GOT3 (cell line): Measurements from ENCODE around the gene CAV3.

Source experiments
- DNase-seq: peaks from one replicate; lab custom pipeline; 2025; ENCODE audit warnings: mixed read lengths; lab: John Stamatoyannopoulos, UW

The CAV3 gene

DNA sequence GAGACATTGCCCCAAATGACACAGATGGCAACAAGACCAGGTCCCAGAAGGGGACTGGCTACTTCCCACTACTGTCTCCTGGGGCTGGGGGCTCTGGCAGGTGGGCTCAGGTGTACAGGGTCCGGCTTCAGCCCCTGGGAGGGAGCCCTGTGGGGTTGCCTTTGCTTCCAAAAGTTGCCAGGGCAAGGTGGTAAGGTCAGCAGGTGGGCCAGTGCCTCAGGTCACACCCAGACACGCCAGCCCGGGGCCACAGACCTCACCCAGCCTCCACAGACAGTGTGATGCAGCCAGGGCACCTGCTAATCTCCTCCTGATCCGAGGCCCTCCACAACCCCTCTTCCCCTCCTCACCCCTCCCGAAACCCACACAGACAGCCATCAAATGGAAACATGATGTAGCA is 28.3 kb downstream of the CAV3 start:
- no peak for DNase-seq

DNA sequence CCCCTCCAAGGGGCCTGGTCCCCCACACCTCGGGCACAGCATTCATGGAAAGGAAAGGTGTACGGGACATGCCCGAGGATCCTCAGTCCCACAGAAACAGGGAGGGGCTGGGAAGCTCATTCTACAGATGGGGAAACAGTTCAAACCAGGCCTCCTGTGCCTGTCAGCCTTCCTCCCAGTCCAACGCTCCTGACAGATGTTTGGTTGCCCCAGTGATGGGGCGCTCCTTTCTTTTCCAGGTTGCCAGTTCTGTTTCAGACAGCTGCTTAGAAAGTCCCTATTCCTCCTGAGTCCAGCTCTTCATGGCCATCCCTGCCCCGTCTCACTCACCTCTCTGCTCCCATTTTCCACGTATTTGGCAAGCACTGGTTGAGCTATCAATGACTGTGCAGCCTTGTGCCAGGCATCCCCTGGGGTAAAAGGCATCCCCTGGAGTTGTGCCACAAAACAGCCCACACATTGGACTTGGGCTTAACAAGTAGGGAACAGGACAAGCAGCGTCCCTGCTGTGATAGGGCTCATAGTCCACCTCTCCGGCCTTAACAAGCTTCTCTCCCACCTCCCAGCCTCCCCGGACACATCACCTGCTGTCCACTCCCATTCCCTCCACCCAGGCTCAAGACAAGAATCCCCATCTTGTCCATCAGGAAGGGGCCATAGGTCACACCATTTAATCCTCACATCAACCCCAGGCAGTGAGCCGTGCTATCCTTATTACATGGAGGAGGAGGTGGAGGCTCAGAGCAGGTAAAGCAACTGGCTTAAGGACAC is 29.2 kb downstream of the CAV3 start:
- DNase-seq = no peak

DNA sequence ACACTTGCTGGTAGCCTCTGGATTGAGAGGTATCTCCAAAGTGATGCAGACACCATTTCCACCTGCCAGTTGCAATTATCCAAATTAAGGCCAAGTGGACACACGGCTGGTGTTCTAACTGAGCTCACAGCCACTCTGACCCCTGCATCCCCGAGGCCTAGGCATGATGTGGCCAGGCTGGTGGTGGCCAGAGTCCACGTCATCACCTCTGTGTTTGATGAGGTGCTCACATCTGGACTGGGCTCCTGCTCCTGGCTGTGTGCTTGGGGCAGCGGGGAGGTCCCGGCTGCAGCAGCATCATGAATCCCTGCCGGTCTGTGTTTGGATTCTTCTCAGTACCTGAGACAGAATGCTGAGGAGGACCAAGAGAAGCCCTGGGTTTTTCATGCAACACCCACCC is 30.9 kb downstream of the CAV3 start:
- DNase-seq = no peak

DNA sequence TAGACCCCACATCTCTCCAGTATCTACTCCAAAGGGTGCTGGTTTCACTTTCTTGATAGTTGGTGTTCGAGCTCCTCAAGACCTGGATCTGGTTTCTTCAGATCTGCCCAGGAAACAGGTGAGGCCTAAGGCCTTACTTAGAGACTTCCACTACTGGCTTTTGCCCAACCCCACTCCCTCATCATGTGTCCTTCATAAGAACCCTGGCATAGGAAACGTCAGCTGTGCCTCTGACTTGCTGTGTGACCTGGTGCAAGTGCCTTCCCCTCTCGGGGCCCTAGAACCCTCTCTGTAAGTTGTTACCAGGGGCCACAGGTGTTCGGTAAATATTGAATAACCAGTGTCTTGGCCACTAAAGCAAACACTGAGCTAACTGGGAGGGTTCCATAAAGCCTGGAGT is 31.9 kb downstream of the CAV3 start:
- no peak for DNase-seq

DNA sequence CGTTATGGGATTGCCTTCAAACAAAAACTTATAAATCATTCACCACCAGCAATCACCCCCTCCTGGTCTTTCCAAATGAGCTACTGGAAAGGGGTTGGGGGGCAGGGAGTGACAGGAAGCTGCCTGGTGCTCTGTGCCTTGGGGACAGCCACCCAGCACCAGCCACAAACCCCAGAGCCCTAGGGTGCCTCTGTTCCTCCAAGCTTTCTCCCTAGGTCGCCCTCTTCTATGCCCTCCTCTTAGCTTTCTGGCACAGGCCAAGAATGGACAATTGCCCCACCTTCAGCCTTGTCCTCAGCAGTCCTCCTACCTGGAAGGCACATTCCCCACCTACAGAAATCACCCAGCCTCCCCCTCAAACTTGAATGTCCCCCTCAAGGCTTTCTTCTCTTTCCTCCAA is 32.5 kb downstream of the CAV3 start:
- DNase-seq = no peak

DNA sequence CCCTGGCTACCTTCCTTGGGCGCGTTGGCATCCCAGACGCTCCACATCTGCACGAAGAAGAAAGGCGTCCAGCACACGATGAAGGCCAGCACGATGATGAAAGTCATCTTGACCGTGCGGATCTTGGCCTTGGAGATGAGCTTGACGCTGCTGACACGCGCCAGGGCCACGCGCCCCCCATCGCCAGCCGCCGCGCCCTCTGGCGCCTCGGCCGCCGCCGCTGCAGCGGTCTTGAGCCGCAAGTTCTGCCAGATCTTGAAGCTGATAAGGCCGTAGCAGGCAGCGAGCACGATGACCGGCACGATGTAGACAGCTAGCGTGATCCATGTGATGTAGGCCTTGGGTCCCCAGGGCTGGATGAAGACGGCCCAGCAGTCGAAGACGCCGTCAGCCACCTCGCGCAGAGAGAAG is 33.7 kb downstream of the CAV3 start:
- DNase-seq = no peak

DNA sequence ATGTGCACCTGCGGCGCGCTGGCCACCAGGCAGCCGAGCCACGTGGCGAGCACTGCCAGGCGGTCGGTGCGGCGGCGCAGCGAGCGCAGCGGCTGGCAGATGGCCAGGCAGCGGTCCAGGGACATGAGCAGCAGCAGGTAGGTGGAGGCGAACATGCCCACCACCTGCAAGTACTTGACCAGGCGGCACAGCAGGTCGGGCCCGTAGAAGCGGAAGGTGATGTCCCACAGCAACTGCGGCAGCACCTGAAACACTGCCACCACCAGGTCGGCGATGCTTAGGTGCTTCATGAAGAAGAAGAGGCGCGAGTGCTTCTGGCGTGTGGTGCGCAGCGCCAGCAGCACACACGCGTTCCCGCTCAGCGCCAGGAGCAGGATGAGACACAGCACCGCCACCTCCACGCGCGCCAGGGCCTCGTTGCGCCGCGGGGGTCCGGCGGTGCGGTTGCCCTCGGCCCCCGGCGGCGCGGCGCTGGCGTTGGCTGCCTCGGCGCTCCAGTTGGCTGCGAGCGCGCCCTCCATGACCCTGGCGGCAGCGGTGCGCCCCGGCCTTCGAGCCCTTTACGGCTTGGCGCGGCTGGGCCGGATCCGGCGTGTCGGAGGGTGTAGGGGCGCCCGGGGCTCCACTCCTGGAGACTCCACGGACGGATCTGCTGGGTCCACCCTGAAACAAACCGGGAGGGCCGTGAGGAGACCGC is 34.2 kb downstream of the CAV3 start:
- no peak for DNase-seq

DNA sequence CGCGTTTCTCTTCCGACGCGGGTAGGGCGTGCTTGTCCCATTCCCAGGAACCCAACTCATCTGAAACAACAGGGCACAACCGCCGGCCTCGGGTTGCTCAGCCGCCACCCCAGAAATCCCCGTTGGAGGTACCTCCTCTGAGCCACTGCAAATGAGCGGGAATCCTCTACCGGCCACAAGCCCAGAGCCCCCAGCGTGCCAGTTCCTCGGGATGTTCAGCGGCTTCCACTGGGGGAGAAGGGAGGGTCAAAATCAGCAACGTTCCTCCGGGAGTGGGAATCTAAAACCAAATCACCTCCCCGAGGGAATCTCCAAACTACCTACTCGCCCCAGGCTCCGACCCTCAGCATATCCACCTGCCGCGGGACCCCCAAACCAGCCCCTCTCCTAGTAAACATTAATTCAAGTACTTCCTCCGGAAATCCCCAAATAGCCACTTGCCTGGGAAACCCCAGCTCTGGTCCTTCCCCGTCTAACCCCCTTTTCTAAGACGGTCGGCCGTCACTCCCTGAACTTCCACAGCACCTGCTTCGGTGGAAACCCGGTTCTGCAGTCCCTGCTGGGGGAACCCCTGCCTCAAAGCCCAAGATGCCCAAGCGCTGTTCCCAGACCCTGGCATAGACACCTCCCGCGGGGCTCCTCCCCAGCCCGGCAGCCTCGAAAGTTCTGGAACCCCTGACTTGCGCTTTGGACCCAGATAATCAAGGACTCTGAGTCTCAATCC is 34.9 kb downstream of the CAV3 start:
- DNase-seq = no peak

DNA sequence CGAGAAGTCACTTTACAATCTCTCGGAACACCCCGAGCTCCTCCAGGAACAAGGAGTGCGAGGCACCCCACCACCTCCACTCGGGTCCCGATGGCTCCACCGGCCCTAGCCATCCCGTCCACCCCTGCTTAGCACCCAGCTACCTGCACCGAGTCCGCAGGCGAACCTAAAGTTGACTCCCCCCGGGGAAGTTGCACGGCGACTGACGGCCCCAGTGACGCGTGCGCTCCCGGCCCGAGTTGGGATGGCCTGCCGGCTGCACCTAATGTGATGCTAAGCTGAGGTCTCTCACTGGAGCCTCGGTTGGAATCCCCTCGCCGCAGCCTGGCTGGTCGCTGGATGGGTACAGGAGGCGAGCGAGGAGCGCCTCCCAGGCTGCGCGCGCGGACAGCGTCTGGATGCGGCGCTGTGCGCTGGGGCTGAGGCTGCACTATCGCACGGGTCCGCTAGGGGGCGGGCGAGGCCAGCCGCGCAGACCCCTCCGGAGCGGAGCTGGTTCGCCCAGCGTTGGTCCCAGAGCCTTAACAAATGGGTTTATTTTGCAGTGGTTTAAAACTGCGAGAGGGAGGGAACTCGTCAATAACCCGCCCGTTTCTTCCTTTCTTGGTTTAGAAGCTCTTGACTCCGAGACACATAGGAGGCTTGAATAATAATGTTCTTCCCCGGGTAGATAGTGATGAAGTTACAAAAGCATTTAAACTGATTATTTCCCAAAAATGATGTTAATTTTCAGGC is 35.7 kb downstream of the CAV3 start, which contains the start of gene OXTR:
OXTR (minus strand) TSS at position 526 of the 735 bp plus-strand sequence. CDS start 1,426 bp downstream, outside the sequence.
- DNase-seq = no peak

DNA sequence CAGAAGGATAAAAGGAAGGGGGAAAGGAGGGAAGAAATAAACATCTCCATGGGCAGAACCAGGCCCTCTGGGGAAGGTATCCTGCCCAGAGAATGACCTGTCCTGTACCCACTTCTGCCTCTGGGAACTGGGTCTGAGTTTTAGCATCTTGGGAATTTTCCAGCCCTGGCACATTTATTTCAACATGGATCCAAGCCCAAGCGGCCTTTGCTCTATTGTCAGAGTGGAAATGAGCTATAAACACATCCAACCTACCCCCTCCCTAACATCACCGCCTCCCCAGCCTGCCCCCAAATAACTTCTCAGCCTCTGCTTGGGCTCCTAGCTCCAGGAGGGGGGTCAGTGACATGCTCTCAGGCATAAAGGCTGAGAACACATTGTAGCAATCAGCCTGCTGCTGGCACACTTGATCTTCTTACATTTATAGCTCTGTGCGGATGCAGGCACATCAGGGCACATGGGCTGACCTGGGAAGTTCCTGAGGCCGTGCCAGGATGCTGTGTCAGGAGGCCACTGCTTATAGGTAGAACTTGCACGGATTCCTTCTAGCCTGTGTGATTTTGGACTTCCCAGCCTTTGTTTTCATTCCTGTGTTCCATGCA is 40.4 kb downstream of the CAV3 start:
- no peak for DNase-seq

DNA sequence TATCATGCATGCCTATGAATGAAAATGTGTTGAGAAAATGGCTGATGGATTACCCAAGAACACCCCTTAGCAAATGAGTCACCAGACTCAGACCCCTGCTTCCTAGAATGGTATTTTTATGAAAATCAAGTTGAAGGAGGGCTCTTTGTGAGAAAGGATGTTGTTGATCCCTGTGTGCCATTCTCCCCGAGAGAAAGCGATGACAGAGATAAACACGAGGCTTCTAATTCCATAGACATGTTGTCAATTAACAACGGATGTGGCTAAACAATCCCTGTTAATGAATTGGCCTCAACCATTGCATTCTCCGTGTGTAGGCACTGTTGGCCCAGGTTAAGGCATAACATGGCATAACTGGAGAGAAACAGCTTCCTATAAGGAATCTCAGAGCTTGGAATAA is 41.6 kb downstream of the CAV3 start:
- no peak for DNase-seq

DNA sequence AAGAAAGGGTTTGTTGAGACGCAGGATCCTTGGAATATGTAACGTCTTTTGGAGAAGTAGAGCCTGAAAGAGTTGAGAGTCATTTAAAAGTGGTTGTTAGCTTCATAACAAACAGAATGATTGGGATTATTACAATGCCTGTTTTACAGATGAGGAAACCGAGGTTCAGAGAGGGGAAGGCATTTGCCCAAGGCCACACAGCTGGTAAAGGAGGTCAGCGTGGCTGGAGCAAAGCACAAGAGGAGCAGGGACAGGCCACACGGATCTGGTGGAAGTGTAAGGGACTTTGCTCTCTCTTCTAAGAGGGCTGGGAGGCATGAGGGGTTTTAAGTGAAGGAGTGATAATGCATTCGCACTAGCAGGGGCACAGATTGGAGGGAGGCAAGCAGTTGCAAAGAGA is 42.0 kb downstream of the CAV3 start:
- DNase-seq = no peak

DNA sequence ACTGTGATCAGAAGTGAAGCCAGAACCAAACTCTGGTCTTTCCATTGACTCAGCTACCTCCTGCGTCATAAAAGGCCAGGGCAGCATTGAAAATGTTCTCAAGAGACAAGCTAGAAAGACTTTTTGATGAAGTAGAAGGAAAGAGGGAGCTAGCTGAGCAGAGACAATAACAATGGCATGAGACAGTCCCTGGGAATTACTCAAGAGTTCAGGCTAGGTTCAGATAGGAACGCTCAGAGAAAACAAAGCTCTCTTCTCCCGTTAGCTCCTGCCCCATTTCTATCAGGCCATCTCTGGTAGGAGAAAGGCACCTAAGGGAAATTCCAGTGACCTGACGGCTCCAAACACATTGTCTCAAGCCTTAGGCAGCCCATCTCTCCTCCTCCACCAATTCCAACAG is 42.8 kb downstream of the CAV3 start:
- no peak for DNase-seq

DNA sequence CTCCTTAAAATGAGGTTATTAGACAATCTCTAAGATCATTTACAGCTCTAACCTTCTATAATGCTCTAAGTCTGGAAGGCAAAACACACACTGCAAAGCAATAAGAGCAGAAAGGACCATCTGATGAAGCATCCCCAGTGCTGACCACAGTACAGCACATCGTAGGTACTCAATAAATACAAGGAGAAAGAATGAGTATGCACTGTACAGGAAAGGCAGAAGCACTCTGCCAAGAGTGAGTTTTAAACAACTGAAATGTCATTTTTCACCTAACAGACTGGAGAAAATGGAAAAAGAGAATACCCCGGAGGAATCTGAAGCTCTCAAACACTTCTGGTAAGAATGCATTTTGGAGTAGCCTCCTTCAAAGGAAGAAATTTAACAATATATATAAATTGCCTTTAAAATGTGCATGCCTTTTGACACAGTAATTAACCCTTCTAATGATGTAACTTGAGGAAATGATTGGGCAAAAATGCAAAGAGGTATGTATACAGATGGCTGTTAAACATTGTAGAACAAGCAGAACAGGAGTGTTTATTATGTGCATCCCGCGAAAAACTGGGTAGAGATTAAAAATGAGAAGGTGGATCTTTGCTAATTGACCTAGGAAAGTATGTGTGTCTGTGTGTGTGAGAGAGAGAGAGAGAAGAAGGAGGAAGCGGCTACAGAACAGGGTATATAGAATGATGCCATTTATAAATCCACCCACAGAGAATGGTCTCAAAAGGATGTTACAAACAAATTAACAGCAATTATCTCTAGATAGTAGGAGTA is 43.8 kb downstream of the CAV3 start:
- no peak for DNase-seq

DNA sequence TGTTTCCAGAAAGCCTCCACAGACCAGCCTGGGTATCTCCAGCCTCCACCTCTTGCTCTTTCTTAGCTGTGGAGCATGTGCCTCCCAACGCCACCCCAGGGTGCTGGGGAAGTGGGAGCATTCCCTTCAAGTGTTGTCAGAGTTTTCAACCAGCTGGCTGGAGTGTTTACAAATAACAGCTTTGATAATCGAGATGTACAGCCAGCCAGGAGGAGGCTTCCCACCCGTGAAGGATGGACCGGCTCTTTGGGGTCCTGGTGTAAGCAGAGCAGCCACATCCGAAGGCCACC is 44.3 kb downstream of the CAV3 start:
- DNase-seq = no peak

DNA sequence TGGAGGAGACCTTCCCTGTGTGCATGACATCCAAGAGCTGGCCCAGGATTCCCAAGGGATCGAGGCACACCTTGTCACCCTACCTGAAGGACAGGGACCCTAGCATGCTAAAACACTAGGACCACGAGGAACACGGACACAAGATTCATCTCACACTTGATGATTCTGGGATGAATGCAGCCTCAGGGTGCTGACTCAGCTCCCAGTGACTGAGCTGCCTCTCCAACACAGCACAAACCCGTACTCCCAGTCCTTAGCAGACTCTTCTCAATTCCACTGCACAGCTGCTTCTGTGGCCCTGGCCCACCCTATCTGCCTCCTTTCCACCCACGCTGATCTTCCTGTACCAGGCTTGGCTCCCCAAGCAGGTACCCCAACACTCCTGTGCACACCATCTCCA is 44.9 kb downstream of the CAV3 start:
- no peak for DNase-seq

DNA sequence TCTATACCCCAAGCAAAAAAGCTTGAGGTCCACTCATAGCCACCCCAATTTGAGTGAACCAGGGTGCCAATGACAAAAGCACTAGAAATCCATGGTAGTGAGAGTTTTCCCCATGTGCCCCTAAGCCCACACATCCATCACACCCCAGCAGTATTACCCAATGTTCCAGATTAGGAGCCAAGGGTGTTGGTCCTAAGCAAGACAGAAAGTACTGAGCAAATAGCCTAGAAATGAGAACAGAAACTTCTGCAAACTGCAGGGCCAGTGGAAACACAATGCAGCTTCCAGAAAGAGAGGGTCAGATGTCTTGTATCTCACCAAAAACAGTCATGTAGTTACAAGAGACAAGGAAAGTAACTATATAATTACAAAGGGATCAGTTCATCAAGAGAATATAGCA is 46.7 kb downstream of the CAV3 start:
- no peak for DNase-seq

DNA sequence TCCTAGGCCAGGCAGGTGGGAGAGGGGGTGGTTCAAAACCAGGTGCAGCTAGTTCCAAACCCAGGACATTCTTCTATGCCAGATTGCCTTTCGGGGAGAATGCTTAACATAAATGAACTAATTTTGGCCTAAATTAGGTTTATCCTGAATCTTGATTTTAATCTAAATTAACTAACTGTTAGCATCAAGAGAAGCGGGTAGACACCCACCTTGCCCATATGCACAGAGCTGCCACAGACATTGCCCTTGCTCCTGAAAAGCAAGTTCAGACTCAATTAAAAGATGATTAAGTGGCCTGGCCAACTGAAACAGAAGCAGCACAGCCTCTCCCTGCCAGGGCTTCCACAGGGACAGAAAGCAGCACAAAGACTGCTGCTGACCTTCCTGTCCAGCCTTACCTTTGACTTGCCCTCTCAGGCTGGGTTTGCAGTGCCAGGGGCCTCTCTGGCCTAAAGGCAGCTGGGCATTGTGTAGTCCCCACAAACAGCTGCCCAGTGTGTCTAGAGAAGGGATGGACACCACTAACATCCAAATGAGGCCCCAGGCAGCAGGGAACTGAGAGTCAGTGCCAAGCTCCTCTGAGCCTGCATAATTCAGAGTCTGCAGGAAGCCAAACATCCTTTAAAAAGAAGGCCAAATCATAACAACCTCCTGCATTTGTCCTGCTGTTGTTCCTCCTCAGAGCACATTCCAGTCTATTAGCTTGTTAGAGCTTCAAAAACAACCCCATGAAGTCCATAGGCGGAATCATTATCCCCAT is 51.3 kb downstream of the CAV3 start:
- DNase-seq = no peak

DNA sequence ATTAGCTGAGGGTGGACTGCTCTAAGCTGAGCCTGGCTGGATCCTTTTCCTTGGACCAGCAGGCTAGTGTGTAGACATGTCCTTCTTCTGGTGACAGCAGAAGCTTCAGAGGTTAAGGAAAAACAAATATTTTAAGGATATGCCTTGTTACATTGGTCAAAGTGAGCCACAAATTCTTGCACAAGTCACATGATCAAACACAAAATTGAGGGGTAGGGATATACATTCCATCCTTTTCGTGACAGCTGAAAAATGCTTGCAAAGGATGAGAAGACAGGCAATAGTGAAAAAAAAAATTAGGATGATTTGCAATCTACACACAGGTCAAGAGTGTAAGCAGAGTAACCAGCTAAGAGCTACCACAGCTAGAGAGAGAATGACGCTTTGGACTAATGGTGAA is 56.9 kb downstream of the CAV3 start:
- DNase-seq = no peak

DNA sequence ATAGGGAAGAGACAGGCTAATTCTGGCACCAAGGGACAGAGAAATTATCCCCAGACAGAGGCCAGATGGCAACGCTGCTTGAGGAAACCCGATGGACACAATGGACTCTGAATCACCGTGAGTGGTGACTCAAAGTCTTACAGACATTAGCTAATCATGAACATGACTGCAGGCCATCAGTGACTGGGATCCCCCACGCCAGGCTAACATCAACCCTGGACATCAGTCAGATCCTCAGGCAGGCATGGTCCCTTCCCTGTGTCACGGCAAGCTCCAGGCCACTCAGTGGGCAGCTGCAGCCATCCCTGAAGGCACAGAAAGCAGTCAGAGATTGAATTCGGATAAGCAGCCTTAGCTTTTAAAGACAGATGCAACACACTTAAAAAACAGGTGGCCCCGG is 59.6 kb downstream of the CAV3 start:
- DNase-seq = no peak

DNA sequence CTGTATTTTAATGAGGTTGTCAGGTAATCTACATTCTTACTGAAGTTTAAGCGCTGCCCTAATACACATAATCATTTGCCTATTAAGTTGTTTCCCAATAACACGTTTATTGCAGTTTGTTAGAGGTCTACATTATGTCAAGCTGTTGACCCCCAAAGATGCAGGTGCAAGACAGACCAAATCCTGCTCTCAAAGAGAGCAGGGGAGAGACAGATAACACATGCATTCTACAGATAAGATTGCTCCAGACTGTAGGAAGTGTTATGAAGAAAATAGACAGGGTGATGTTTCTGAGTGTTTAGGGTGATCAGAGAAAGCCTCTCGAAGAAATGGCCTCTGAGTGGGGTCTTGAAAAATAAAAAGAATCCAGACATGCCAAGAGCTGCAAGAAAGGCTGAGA is 60.6 kb downstream of the CAV3 start:
- no peak for DNase-seq
